NCI-H1105 (cell line): ENCODE measurements around the gene LZTFL1.
A peak's percentile ranks its signal among the peaks of the same experiment; 100 is the strongest.
"Not testable (repeated sequence)": the region's sequence is repeated elsewhere in the genome, so short reads cannot be mapped to it uniquely, and the experiment has no call there.

ENCODE experiments used
- DNase-seq: peaks from one replicate; lab custom pipeline; 2025; lab: John Stamatoyannopoulos, UW

LZTFL1 gene

GRCh38 chr3:45864760-45865519 is 23.0 kb upstream of the LZTFL1 start:
- DNase-seq, result no peak

- no peak for DNase-seq
Measured at GRCh38 chr3:45861043-45861719, 19.3 kb upstream of the LZTFL1 start.

- DNase-seq, result no peak
Measured at GRCh38 chr3:45860481-45860880, 18.6 kb upstream of the LZTFL1 start.

GRCh38 chr3:45858809-45859543 is 17.1 kb upstream of the LZTFL1 start:
- no peak for DNase-seq

GRCh38 chr3:45857024-45857423 is 15.1 kb upstream of the LZTFL1 start:
- not testable (repeated sequence) for DNase-seq

GRCh38 chr3:45856323-45856722 is 14.4 kb upstream of the LZTFL1 start:
- DNase-seq, result not testable (repeated sequence)

GRCh38 chr3:45852828-45853227 is 10.9 kb upstream of the LZTFL1 start:
- DNase-seq, result no peak

- DNase-seq, result no peak
Measured at GRCh38 chr3:45848392-45848791, 6.5 kb upstream of the LZTFL1 start.

GRCh38 chr3:45844616-45845015 is 2.7 kb upstream of the LZTFL1 start:
- no peak for DNase-seq

GRCh38 chr3:45842851-45843625 is 1.1 kb upstream of the LZTFL1 start:
- no peak for DNase-seq

GRCh38 chr3:45841420-45841756 is 531 bp downstream of the LZTFL1 start:
- DNase-seq, result no peak

- DNase-seq, result no peak
Measured at GRCh38 chr3:45838466-45838865, 3.5 kb downstream of the LZTFL1 start.

GRCh38 chr3:45832699-45833098 is 9.2 kb downstream of the LZTFL1 start:
- DNase-seq, result no peak

GRCh38 chr3:45830121-45830520 is 11.8 kb downstream of the LZTFL1 start:
- no peak for DNase-seq

- no peak for DNase-seq
Measured at GRCh38 chr3:45826908-45827307, 15.0 kb downstream of the LZTFL1 start.

GRCh38 chr3:45826321-45826720 is 15.6 kb downstream of the LZTFL1 start:
- DNase-seq, result no peak

- DNase-seq, result no peak
Measured at GRCh38 chr3:45821127-45821526, 20.8 kb downstream of the LZTFL1 start.

- DNase-seq, result no peak
Measured at GRCh38 chr3:45819543-45819942, 22.4 kb downstream of the LZTFL1 start.

- DNase-seq, result peak; percentile 48
Measured at GRCh38 chr3:45817831-45818522, 23.9 kb downstream of the LZTFL1 start.

- no peak for DNase-seq
Measured at GRCh38 chr3:45816544-45816943, 25.4 kb downstream of the LZTFL1 start.

GRCh38 chr3:45814322-45814721 is 27.6 kb downstream of the LZTFL1 start:
- no peak for DNase-seq
